Measurements from ENCODE around the gene RASA3. TPM values are rescaled to one million over a fixed set of nuclear protein-coding genes. Genes with fewer than 3 reads are reported as not detected.

RASA3 gene
- total RNA-seq, 2 donors from 2014 or later = 8.6 to 12.5 TPM

DNA sequence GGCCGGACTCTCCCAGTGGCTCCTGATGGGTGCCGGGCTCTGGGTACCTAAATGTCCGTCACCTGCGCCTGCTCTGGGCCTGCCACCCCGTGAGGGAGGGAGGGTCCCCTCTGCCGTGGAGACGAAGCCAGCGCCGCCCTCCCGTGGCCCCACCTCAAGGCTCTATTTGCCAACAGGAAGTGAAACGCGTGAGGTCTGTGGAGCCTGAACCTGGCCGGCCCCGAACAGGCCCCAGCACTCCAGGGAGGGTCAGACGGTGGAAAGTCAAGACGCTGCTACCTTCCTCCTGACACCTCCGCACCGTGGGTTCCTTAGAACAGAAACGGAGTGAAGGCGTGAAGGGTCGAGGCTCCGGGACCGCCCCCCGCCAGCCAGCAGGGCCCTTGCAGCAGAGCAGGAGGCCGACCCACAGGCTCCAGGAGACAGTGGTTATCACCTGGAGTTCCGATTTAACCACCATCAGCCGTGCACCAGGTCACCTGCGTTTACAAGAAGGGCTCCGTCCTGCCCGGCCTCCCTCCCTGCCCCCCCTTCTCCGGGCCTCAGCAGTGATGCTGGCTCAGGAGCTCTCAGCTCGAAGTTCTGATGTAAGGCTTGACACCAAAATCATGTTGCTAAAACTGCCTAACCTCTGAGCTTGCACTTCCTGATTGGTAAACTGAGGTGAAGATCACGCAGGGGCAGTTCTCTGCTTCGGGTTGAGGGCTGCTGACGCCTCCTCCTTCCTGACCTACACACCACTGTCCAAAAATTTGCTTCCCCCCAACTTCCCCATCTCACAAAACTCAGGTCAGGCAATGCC is 107.6 kb downstream of the RASA3 start:
- no peak for DNase-seq (ENCODE audit: low spot score)
- 82% methylated on average over 23 of the region's 35 CpGs for WGBS
- intact Hi-C loops (cut with DNase I) = no loop called here
- Histone ChIP-seq H3K4me3 (no peak overlapping the region), H3K27me3 (replicated peaks; ENCODE audit: insufficient read depth) (no peaks in the 10 kb centered on the region), H3K9me3 (no peaks in the 10 kb centered on the region), H3K27ac (no peak overlapping the region), H3K4me1 (replicated peaks) (no peaks in the 10 kb centered on the region), H3K36me3 (no peaks in the 10 kb centered on the region)
- TF ChIP-seq POLR2A (IDR thresholded peaks at IDR 0.05) = no peak
- no peak for TF ChIP-seq POLR2AphosphoS5 (IDR thresholded peaks at IDR 0.05)
- TF ChIP-seq, protein P1, sequence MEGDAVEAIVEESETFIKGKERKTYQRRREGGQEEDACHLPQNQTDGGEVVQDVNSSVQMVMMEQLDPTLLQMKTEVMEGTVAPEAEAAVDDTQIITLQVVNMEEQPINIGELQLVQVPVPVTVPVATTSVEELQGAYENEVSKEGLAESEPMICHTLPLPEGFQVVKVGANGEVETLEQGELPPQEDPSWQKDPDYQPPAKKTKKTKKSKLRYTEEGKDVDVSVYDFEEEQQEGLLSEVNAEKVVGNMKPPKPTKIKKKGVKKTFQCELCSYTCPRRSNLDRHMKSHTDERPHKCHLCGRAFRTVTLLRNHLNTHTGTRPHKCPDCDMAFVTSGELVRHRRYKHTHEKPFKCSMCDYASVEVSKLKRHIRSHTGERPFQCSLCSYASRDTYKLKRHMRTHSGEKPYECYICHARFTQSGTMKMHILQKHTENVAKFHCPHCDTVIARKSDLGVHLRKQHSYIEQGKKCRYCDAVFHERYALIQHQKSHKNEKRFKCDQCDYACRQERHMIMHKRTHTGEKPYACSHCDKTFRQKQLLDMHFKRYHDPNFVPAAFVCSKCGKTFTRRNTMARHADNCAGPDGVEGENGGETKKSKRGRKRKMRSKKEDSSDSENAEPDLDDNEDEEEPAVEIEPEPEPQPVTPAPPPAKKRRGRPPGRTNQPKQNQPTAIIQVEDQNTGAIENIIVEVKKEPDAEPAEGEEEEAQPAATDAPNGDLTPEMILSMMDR (IDR thresholded peaks at IDR 0.05) = no peak

DNA sequence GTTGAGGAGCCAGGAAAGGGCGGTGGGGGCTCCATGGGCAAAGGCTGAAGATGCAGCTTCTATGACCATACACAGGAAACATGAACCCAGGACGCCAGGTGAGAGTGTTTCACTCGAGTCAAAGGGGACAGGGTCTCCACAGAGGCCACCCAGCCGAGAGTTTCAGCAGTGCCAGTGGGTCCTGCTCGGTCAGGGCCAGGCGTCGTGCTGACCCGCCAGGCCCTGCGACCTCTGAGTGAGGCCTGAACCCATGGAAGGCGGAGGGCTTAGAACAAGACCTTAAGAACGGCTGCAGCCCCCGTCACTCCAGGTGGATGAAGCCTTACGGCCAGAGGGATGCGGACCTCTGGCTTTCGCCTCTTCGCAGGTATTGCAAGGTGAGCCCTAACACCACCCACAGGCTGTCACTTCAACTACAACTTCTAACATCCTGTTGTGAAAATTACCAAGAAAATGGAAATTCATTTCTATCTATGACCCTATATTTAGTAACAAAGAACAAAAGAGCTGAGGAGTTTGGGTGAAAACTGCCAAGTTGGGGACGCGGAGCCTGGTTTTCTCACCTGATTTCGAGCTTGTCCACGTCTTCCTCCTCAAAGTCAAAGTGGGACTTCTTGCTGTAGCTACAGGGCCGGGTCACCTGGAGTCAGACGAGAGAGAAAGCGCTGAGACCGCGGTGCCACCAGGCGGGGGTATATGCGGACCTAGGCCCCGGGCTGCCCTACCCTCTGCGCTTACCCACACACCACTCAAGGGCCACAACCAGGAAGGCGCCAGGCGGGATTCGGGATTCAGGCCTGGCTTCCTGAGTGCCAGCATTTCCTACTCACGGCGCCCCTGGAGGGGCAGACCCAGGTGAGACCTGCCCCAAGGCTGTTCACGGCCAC is 108.5 kb downstream of the RASA3 start:
- Histone ChIP-seq H3K9me3 (no peaks in the 10 kb centered on the region), H3K27me3 (replicated peaks; ENCODE audit: insufficient read depth) (no peaks in the 10 kb centered on the region), H3K4me1 (replicated peaks) (no peaks in the 10 kb centered on the region), H3K27ac (no peak overlapping the region), H3K4me3 (no peak overlapping the region), H3K36me3 (no peaks in the 10 kb centered on the region)
- TF ChIP-seq POLR2A (IDR thresholded peaks at IDR 0.05) (no peak), POLR2AphosphoS5 (IDR thresholded peaks at IDR 0.05) (no peak)
- TF ChIP-seq, protein P1 (IDR thresholded peaks at IDR 0.05) = no peak
- DNase-seq (ENCODE audit: low spot score) = no peak
- 97% methylated on average over 35 of the region's 35 CpGs for WGBS
- intact Hi-C loops (cut with DNase I) = no loop called here

DNA sequence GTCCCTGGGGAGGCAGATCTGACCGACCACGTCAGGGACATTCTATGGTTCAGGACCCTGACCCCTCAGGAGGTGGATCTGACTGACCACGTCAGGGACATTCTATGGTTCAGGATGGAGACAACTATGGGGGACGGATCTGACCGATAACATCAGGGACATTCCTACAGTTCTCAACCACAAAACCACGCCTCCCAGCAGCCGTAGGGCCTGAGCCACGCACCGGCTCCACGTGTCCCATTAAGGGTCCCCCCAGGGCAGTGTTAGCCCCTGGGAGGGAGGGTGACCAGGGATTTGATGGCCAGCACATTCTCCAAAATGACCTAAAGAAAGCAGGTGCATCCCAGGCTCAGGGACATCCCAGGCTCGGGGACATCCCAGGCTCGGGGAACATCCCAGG is 109.5 kb downstream of the RASA3 start:
- Histone ChIP-seq H3K9me3 (no peaks in the 10 kb centered on the region), H3K27me3 (replicated peaks; ENCODE audit: insufficient read depth) (no peaks in the 10 kb centered on the region), H3K36me3 (no peaks in the 10 kb centered on the region), H3K4me3 (no peak overlapping the region), H3K4me1 (replicated peaks) (no peaks in the 10 kb centered on the region), H3K27ac (no peak overlapping the region)
- TF ChIP-seq, protein P1 (IDR thresholded peaks at IDR 0.05) = no peak
- TF ChIP-seq POLR2A (IDR thresholded peaks at IDR 0.05) = no peak
- TF ChIP-seq POLR2AphosphoS5 (IDR thresholded peaks at IDR 0.05) = no peak
- 79% methylated on average over 12 of the region's 12 CpGs for WGBS
- intact Hi-C loops (cut with DNase I) = no loop called here
- DNase-seq (ENCODE audit: low spot score) = no peak

DNA sequence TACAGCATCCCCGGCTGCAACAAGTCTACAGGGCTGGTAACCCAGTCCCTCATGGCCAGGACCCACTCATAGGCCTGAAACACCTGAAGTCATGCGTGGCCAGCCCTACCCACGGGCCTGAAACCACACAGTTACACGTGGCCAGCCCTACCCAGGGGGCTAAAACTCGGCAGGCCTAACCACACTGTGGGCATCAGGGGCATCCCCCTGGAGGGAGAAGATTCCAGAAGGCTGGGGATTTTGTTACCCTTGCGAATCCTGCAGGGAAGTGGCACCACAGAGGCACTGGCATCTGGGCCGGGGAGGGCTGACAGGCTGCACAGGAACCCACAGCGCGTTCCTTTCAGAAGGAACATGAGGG is 110.1 kb downstream of the RASA3 start:
- WGBS = 95% methylated on average over 7 of the region's 9 CpGs
- H3K27me3 ChIP-seq (replicated peaks; ENCODE audit: insufficient read depth) = no peaks in the 10 kb centered on the region
- DNase-seq (ENCODE audit: low spot score) = no peak
- intact Hi-C loops (cut with DNase I) = no loop called here
- H3K4me3 ChIP-seq = no peak overlapping the region
- no peak overlapping the region for H3K27ac ChIP-seq
- no peaks in the 10 kb centered on the region for H3K9me3 ChIP-seq
- TF ChIP-seq POLR2A (IDR thresholded peaks at IDR 0.05) (no peak), POLR2AphosphoS5 (IDR thresholded peaks at IDR 0.05) (no peak)
- TF ChIP-seq, protein P1 (IDR thresholded peaks at IDR 0.05) = no peak
- H3K36me3 ChIP-seq = no peaks in the 10 kb centered on the region
- no peaks in the 10 kb centered on the region for H3K4me1 ChIP-seq (replicated peaks)
